SK-N-SH (cell line): ENCODE results near the gene FYN.

Source experiments
- EP300 ChIP-seq, 2 experiments: IDR thresholded peaks; 2 replicates each; pipeline versions ENCODE4 v1.4.0 to v1.6.1; 2012; ENCODE audit warnings: borderline replicate concordance in 1 of 2, low read depth in 1 of 2, low read length in 1 of 2
- JUND ChIP-seq: IDR thresholded peaks from 2 replicates; pipeline ENCODE4 v1.4.0; 2012
- YY1 ChIP-seq: IDR thresholded peaks from 2 replicates; pipeline ENCODE4 v1.4.0; 2012; ENCODE audit warnings: low read depth, mild to moderate bottlenecking

DNA sequence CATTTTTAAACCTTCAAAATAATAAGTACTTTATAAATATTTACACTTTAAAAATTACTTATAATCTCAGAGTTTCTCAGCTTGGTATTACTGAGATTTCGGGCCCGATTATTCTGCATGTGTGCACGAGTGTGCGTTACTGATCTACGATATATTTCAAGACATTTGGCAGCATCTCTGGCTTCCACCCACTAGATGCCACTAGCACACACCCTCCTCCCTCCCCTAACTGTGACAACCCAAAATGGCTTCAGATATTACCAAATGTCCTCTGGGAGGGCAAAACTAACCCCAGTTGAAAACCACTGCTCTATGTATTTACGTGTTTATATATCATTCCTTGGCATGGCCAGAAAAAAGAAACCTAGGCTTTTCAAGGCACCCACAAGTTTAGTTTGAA, 95.9 kb downstream of the FYN start:
- no peak for TF ChIP-seq YY1
- TF ChIP-seq EP300 (IDR thresholded peaks at IDR 0.05; ENCODE audit: borderline replicate concordance in 1 of 2, low read depth in 1 of 2, low read length in 1 of 2) = no peak
- no peak for TF ChIP-seq JUND
